Endothelial cell of umbilical vein (primary cell): ENCODE measurements around the gene STBD1. TPM values are rescaled to one million over a fixed set of nuclear protein-coding genes. Genes with fewer than 3 reads are reported as not detected.

Experiments used
- BruUV-seq: library from RNA; stranded (reverse); fragments of 400-500 nt; replicated peaks from 2 replicates; lab custom pipeline; 2021; lab: Mats Ljungman, UMichigan
- CTCF ChIA-PET: fragments of 300-600, 350-600 bp; sonication (Branson Sonifier 250); formaldehyde crosslinking; loops from one replicate; lab custom pipeline; 2021; ENCODE audit warnings: antibody characterized with exemption, inconsistent platforms; lab: Charles Lee
- POLR2A ChIA-PET: fragments of 300-600, 350-600 bp; sonication (Branson Sonifier 250); formaldehyde crosslinking; loops from one replicate; lab custom pipeline; 2021; ENCODE audit warnings: antibody characterized with exemption, inconsistent platforms; lab: Charles Lee
- DNase-seq: peaks from one replicate; pipeline ENCODE4 v3.0.0-alpha.2; 2011; ENCODE audit warnings: low read depth, low spot score
- FAIRE-seq: peaks from 2 replicates; lab custom pipeline; 2011; peaks lifted over from hg19 to GRCh38; lab: Jason Lieb, UNC
- H2AFZ ChIP-seq: 2 replicates; pipeline ENCODE4 v1.6.0; 2012; ENCODE audit warnings: low read depth, low read length, control low read depth, inconsistent platforms
- H3K27ac ChIP-seq: 2 replicates; pipeline ENCODE4 v1.5.1; 2011; ENCODE audit warnings: low read depth, mild to moderate bottlenecking, control low read depth, low read length, moderate library complexity; ENCODE audit not compliant: insufficient read depth
- H3K27me3 ChIP-seq, 2 experiments: 2 replicates each; pipeline versions ENCODE4 v1.6.0 to v1.6.1; 2011; ENCODE audit warnings: low read length in 2 of 2, mixed read lengths in 1 of 2; ENCODE audit not compliant: control insufficient read depth in 2 of 2, insufficient read depth in 2 of 2
- H3K36me3 ChIP-seq, 2 experiments: 2 replicates in 1 of 2; 3 replicates in 1 of 2; pipeline ENCODE4 v1.5.1; 2011; ENCODE audit warnings: low read length in 2 of 2, mild to moderate bottlenecking in 1 of 2, moderate library complexity in 1 of 2; ENCODE audit not compliant: control insufficient read depth in 2 of 2, insufficient read depth in 2 of 2; ENCODE audit errors: extremely low read depth in 1 of 2
- H3K4me1 ChIP-seq: 3 replicates; pipeline ENCODE4 v1.5.1; 2011; ENCODE audit warnings: mild to moderate bottlenecking, low read length; ENCODE audit not compliant: control insufficient read depth, insufficient read depth; ENCODE audit errors: extremely low read depth
- H3K4me2 ChIP-seq: 2 replicates; pipeline ENCODE4 v1.6.1; 2011; ENCODE audit warnings: low read length, control low read depth, mixed read lengths; ENCODE audit not compliant: insufficient read depth
- H3K4me3 ChIP-seq, 3 experiments: fragments of 200-600 bp in 1 of 3; sonication (generic), shearing (Covaris generic) in 1 of 3; replicated peaks in 1 of 3; 2 replicates each; pipeline ENCODE4 v1.5.1; 2011 to 2016; ENCODE audit warnings: control low read depth in 3 of 3, low read length in 3 of 3, mild to moderate bottlenecking in 2 of 3, inconsistent platforms in 1 of 3, low read depth in 1 of 3, moderate library complexity in 1 of 3; ENCODE audit not compliant: insufficient read depth in 1 of 3
- H3K79me2 ChIP-seq: 2 replicates; pipeline ENCODE4 v1.6.0; 2012; ENCODE audit warnings: low read length, inconsistent platforms; ENCODE audit not compliant: control insufficient read depth, insufficient read depth
- H3K9ac ChIP-seq: replicated peaks from 2 replicates; pipeline ENCODE3; 2011; ENCODE audit warnings: low read length, control low read depth; ENCODE audit not compliant: insufficient read depth; ENCODE audit errors: extremely low read depth
- H3K9me1 ChIP-seq: replicated peaks from 3 replicates; pipeline ENCODE4 v1.6.0; 2011; ENCODE audit warnings: mild to moderate bottlenecking, low read length; ENCODE audit not compliant: control insufficient read depth, insufficient read depth; ENCODE audit errors: extremely low read depth
- H3K9me3 ChIP-seq: replicated peaks from 2 replicates; pipeline ENCODE4 v1.5.1; 2012; ENCODE audit warnings: low read length, inconsistent platforms; ENCODE audit not compliant: control insufficient read depth, insufficient read depth
- H4K20me1 ChIP-seq: replicated peaks from 2 replicates; pipeline ENCODE3; 2011; ENCODE audit warnings: mild to moderate bottlenecking, low read length; ENCODE audit not compliant: control insufficient read depth, insufficient read depth; ENCODE audit errors: extremely low read depth
- EZH2 ChIP-seq: IDR thresholded peaks from 2 replicates; pipeline ENCODE4 v1.6.1; 2012; ENCODE audit warnings: borderline replicate concordance, low read depth, mild to moderate bottlenecking, moderate library complexity, low read length, inconsistent platforms; ENCODE audit not compliant: severe bottlenecking
- FOS ChIP-seq: IDR thresholded peaks from 2 replicates; pipeline ENCODE4 v1.6.1; 2011; ENCODE audit warnings: mild to moderate bottlenecking, low read length, moderate library complexity, borderline replicate concordance; ENCODE audit not compliant: insufficient read depth
- GATA2 ChIP-seq: IDR thresholded peaks from 2 replicates; pipeline ENCODE4 v1.7.0; 2011; ENCODE audit warnings: low read depth, mild to moderate bottlenecking, moderate library complexity, mixed read lengths, low read length; ENCODE audit not compliant: insufficient read length, insufficient read depth
- JUN ChIP-seq: IDR thresholded peaks from 2 replicates; pipeline ENCODE4 v1.6.1; 2011; ENCODE audit warnings: borderline replicate concordance, low read depth; ENCODE audit not compliant: insufficient read length, insufficient read depth
- MYC ChIP-seq: IDR thresholded peaks from one replicate; pipeline ENCODE4 v1.6.1; 2011; ENCODE audit warnings: mild to moderate bottlenecking, low read depth, low read length
- POLR2AphosphoS5 ChIP-seq: IDR thresholded peaks from 2 replicates; pipeline ENCODE4 v1.6.1; 2012; ENCODE audit warnings: low read depth, mild to moderate bottlenecking, control low read depth, low read length, moderate library complexity; ENCODE audit not compliant: insufficient read depth
- dilution Hi-C: fragments of 300-500 bp; cut with MboI; formaldehyde crosslinking; loops from one replicate; pipeline ENCODE4 v1.15.0; 2019; ENCODE audit warnings: low sequenced_read_pairs; ENCODE audit not compliant: extremely low pct_ligation_motif_present
- intact Hi-C: fragments of 100-400 bp; cut with micrococcal nuclease; formaldehyde crosslinking; loops from one replicate; pipeline ENCODE4 v1.10.0; 2022
- polyA plus RNA-seq, 4 experiments: library from polyadenylated mRNA; depleted of rRNA in 3 of 4; stranded (reverse) in 3 of 4; unstranded in 1 of 4; fragments of >200 nt; gene quantifications; 2 replicates each; pipeline versions ENCODE4 v1.2.1 to v1.2.3, GENCODE V29; 2011 to 2012; ENCODE audit warnings: missing spikeins in 1 of 4
- total RNA-seq: library from RNA; stranded (reverse); gene quantifications from 2 replicates; pipeline ENCODE4 v1.2.3, GENCODE V29; 2021

STBD1 gene
- total and polyA plus RNA-seq, 2 donors (not counting 3 experiments of a cell fraction or from before 2014, with no cell fraction given): 0.18 to 0.29 TPM

DNA sequence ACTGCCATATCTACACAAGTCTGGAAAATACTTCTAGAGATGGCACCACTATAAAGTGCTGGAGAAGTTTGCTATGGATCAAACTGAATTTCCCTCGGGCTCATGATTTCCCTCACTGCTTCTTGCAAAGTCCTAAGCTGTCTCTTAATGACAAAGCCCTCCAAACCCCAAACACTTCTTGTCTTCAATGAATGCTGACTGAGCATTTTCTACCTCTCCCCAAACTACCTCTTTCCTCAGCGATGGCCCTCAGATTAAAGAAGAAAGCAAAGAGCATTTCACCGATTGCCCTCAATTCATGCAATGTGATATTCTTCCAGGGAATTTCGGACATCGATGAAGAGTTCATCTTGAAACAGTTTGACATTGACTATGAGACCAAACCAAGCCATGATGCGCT lies 35.3 kb upstream of the STBD1 start:
- BruUV-seq: no TSS peak
- Histone ChIP-seq H3K9me3 (no peaks in the 10 kb centered on the region), H3K4me1 (no peaks in the 10 kb centered on the region), H3K79me2 (no peaks in the 10 kb centered on the region), H3K36me3 (no peaks in the 10 kb centered on the region), H3K4me3 (no peak overlapping the region), H3K9ac (no peak overlapping the region), H3K9me1 (no peaks in the 10 kb centered on the region), H3K4me2 (no peak overlapping the region), H3K27ac (no peak overlapping the region), H4K20me1 (no peaks in the 10 kb centered on the region), H2AFZ (no peak overlapping the region), H3K27me3 (peaks cover 15 to 24% of the 10 kb centered on the region in 2 experiments)
- DNase-seq: no peak
- CTCF ChIA-PET: no interaction called here
- dilution Hi-C loops: no loop called here
- POLR2A ChIA-PET: no interaction called here
- no peak for TF ChIP-seq POLR2AphosphoS5
- TF ChIP-seq EZH2: no peak
- TF ChIP-seq FOS: no peak
- no peak for TF ChIP-seq GATA2
- TF ChIP-seq MYC: no peak
- intact Hi-C loops: no loop called here
- FAIRE-seq: no peak

DNA sequence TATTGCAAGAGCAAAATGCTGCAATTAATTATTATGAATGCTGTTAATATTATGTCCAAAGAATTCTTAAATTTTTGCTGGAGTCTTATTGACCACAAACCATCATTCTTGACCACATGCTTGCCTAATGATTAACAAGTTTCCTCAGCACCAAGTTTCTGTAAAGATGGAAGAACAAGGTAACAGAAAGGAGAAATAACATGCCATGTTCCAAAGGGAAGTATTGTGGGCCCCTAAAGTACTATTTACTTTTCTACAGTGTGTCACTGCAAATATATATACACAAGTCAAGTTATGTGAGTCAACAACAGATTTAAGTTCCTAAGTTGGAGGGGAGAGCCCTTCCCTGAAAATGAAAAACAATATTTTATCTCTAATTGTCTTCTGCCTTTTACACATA lies 34.5 kb upstream of the STBD1 start:
- no TSS peak for BruUV-seq
- Histone ChIP-seq H3K9me1 (no peaks in the 10 kb centered on the region), H3K4me3 (no peak overlapping the region), H3K4me1 (no peaks in the 10 kb centered on the region), H3K9ac (no peak overlapping the region), H2AFZ (no peak overlapping the region), H4K20me1 (no peaks in the 10 kb centered on the region), H3K4me2 (no peak overlapping the region), H3K27me3 (peaks cover 15 to 24% of the 10 kb centered on the region in 2 experiments), H3K9me3 (no peaks in the 10 kb centered on the region), H3K36me3 (no peaks in the 10 kb centered on the region), H3K27ac (no peak overlapping the region), H3K79me2 (no peaks in the 10 kb centered on the region)
- FAIRE-seq: no peak
- TF ChIP-seq JUN (no peak), FOS (no peak)
- ChIA-PET POLR2A (no interaction called here), CTCF (no interaction called here)
- DNase-seq: no peak
- intact Hi-C loops (no loop called here), dilution Hi-C loops (no loop called here)
